ENCODE data around the gene ANAPC7. TPM values are rescaled to one million over a fixed set of nuclear protein-coding genes. Genes with fewer than 3 reads are reported as not detected.

ANAPC7 gene
- total and polyA plus RNA-seq, 2 of the 13 experiments (the other 11 are each of a cell fraction or from before 2014, with no cell fraction given): 40.0 to 69.1 TPM

DNA sequence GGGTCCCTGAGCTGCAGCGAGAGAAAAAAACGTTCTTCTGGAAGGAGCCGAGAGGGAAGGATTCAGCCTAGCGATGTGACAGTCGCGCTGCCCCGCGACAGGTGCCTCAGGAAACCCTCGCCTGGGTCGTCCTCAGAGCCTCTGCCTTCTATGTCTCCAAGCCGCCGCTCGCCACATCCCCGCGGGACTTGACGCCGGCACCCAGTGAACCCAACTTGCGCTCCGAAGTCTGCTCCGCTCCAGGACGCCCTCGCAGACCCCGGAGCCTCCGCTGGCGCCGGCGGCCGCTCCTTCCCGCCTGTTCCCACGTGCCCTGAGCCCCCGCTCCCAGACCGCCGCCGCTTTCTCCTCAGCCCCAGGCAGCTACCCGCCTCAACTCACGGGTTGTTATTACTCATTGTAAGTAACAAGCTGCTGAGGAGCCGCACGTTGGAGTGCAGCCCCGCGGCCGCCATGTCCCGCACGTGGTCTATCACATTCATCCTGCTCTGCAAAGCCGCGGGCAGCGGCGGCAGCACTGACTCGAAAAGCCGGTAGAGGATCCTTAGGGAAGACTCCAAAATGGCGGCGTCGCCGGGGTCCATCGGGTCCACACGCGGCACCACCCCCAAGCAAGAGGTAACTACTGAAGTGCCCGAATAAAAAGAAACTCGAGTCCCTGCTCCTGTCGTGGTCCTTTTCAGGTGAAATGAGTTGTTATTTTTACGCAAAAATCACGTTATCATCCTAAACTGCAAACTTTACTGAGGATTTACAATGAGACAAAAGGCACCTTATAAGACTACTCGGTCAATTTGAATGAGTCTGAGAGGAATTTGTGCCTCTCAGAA is at the start of gene ANAPC7 (continued):
- TF ChIP-seq, protein P1, sequence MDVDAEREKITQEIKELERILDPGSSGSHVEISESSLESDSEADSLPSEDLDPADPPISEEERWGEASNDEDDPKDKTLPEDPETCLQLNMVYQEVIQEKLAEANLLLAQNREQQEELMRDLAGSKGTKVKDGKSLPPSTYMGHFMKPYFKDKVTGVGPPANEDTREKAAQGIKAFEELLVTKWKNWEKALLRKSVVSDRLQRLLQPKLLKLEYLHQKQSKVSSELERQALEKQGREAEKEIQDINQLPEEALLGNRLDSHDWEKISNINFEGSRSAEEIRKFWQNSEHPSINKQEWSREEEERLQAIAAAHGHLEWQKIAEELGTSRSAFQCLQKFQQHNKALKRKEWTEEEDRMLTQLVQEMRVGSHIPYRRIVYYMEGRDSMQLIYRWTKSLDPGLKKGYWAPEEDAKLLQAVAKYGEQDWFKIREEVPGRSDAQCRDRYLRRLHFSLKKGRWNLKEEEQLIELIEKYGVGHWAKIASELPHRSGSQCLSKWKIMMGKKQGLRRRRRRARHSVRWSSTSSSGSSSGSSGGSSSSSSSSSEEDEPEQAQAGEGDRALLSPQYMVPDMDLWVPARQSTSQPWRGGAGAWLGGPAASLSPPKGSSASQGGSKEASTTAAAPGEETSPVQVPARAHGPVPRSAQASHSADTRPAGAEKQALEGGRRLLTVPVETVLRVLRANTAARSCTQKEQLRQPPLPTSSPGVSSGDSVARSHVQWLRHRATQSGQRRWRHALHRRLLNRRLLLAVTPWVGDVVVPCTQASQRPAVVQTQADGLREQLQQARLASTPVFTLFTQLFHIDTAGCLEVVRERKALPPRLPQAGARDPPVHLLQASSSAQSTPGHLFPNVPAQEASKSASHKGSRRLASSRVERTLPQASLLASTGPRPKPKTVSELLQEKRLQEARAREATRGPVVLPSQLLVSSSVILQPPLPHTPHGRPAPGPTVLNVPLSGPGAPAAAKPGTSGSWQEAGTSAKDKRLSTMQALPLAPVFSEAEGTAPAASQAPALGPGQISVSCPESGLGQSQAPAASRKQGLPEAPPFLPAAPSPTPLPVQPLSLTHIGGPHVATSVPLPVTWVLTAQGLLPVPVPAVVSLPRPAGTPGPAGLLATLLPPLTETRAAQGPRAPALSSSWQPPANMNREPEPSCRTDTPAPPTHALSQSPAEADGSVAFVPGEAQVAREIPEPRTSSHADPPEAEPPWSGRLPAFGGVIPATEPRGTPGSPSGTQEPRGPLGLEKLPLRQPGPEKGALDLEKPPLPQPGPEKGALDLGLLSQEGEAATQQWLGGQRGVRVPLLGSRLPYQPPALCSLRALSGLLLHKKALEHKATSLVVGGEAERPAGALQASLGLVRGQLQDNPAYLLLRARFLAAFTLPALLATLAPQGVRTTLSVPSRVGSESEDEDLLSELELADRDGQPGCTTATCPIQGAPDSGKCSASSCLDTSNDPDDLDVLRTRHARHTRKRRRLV (CRISPR knock-in tag; IDR thresholded peaks at IDR 0.05): 0 out of 2 replicates have a peak, but pooled peaks have one; percentile 88
- TF ChIP-seq, protein P2, sequence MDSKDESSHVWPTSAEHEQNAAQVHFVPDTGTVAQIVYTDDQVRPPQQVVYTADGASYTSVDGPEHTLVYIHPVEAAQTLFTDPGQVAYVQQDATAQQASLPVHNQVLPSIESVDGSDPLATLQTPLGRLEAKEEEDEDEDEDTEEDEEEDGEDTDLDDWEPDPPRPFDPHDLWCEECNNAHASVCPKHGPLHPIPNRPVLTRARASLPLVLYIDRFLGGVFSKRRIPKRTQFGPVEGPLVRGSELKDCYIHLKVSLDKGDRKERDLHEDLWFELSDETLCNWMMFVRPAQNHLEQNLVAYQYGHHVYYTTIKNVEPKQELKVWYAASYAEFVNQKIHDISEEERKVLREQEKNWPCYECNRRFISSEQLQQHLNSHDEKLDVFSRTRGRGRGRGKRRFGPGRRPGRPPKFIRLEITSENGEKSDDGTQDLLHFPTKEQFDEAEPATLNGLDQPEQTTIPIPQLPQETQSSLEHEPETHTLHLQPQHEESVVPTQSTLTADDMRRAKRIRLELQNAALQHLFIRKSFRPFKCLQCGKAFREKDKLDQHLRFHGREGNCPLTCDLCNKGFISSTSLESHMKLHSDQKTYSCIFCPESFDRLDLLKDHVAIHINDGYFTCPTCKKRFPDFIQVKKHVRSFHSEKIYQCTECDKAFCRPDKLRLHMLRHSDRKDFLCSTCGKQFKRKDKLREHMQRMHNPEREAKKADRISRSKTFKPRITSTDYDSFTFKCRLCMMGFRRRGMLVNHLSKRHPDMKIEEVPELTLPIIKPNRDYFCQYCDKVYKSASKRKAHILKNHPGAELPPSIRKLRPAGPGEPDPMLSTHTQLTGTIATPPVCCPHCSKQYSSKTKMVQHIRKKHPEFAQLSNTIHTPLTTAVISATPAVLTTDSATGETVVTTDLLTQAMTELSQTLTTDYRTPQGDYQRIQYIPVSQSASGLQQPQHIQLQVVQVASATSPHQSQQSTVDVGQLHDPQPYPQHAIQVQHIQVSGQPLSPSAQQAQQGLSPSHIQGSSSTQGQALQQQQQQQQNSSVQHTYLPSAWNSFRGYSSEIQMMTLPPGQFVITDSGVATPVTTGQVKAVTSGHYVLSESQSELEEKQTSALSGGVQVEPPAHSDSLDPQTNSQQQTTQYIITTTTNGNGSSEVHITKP (CRISPR knock-in tag; IDR thresholded peaks at IDR 0.05; ENCODE audit: low read depth): no peak
- TF ChIP-seq GATAD1 (CRISPR knock-in tag; IDR thresholded peaks at IDR 0.05): peak; percentile 84
- no peak for TF ChIP-seq ZNF121 (CRISPR knock-in tag; IDR thresholded peaks at IDR 0.05)
- no peak for TF ChIP-seq MBD4 (IDR thresholded peaks at IDR 0.05; ENCODE audit: borderline replicate concordance, low read length)
- TF ChIP-seq PTBP1 (IDR thresholded peaks at IDR 0.05; ENCODE audit: low read depth, low read length, poor library complexity, severe bottlenecking): no peak
- TF ChIP-seq SKI (IDR thresholded peaks at IDR 0.05; ENCODE audit: partially characterized antibody): no peak
- TF ChIP-seq KAT8 (CRISPR knock-in tag; IDR thresholded peaks at IDR 0.05): peak; percentile 84
- TF ChIP-seq, protein P3, sequence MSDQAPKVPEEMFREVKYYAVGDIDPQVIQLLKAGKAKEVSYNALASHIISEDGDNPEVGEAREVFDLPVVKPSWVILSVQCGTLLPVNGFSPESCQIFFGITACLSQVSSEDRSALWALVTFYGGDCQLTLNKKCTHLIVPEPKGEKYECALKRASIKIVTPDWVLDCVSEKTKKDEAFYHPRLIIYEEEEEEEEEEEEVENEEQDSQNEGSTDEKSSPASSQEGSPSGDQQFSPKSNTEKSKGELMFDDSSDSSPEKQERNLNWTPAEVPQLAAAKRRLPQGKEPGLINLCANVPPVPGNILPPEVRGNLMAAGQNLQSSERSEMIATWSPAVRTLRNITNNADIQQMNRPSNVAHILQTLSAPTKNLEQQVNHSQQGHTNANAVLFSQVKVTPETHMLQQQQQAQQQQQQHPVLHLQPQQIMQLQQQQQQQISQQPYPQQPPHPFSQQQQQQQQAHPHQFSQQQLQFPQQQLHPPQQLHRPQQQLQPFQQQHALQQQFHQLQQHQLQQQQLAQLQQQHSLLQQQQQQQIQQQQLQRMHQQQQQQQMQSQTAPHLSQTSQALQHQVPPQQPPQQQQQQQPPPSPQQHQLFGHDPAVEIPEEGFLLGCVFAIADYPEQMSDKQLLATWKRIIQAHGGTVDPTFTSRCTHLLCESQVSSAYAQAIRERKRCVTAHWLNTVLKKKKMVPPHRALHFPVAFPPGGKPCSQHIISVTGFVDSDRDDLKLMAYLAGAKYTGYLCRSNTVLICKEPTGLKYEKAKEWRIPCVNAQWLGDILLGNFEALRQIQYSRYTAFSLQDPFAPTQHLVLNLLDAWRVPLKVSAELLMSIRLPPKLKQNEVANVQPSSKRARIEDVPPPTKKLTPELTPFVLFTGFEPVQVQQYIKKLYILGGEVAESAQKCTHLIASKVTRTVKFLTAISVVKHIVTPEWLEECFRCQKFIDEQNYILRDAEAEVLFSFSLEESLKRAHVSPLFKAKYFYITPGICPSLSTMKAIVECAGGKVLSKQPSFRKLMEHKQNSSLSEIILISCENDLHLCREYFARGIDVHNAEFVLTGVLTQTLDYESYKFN (CRISPR knock-in tag; conservative IDR thresholded peaks at IDR 0.05): peak; percentile 21; the same call in 1 of the 2 replicates
- no peak for TF ChIP-seq ZSCAN29 (CRISPR knock-in tag; conservative IDR thresholded peaks at IDR 0.05)
- no peak for TF ChIP-seq ZNF24 (IDR thresholded peaks at IDR 0.05)
- 0 out of 2 replicates have a peak, but pooled peaks have one; percentile 20 for TF ChIP-seq FOSL2 (CRISPR knock-in tag; IDR thresholded peaks at IDR 0.05)
- no peak; the same call in 1 of the 2 replicates for TF ChIP-seq PHF21A (CRISPR knock-in tag; IDR thresholded peaks at IDR 0.05)
- TF ChIP-seq ZNF136 (CRISPR knock-in tag; IDR thresholded peaks at IDR 0.05; ENCODE audit: low read depth): 0 out of 2 replicates have a peak, but pooled peaks have one; percentile 12

Measured in HepG2 (cell line).